ENCODE data around the gene PANK2. TPM values are rescaled to one million over a fixed set of nuclear protein-coding genes. Genes with fewer than 3 reads are reported as not detected.

PANK2 gene
- total and polyA plus RNA-seq, 2 experiments from 2014 or later: 36.1 to 72.0 TPM

DNA sequence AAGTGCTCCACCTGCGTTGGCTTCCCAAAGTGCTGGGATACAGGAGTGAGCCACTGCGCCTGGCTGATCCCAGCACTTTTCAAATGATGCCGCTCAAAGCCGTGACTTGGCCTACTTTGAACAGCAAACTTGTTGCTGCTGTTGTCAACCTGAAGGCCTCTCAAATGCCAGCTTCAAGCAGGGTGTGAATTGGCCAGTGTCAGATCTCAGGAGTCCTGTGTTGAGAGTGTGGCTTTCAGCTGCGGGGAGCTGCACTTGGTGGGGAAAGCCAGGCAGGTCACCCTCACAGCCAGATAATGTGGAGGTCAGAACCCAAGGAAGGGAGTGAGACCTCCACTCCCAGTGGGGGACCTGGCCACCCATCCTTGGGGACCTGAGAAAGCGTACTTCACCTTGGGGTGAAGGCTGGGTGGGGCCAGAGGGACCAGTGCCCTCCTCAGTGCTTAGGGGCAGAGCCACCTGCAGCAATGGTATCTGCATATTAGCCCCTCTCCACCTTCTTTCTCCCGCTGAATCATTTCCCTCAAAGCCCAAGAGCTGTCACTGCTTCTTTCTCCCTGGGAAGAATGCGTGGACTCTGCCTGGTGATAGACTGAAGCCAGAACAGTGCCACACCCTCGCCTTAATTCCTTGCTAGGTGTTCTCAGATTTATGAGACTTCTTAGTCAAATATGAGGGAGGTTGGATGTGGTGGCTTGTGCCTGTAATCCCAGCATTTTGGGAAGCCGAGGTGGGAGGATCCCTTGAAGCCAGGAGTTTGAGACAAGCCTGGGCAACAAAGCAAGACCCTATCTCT lies 19.1 kb upstream of the PANK2 start (continued):
- TF ChIP-seq, protein P1, sequence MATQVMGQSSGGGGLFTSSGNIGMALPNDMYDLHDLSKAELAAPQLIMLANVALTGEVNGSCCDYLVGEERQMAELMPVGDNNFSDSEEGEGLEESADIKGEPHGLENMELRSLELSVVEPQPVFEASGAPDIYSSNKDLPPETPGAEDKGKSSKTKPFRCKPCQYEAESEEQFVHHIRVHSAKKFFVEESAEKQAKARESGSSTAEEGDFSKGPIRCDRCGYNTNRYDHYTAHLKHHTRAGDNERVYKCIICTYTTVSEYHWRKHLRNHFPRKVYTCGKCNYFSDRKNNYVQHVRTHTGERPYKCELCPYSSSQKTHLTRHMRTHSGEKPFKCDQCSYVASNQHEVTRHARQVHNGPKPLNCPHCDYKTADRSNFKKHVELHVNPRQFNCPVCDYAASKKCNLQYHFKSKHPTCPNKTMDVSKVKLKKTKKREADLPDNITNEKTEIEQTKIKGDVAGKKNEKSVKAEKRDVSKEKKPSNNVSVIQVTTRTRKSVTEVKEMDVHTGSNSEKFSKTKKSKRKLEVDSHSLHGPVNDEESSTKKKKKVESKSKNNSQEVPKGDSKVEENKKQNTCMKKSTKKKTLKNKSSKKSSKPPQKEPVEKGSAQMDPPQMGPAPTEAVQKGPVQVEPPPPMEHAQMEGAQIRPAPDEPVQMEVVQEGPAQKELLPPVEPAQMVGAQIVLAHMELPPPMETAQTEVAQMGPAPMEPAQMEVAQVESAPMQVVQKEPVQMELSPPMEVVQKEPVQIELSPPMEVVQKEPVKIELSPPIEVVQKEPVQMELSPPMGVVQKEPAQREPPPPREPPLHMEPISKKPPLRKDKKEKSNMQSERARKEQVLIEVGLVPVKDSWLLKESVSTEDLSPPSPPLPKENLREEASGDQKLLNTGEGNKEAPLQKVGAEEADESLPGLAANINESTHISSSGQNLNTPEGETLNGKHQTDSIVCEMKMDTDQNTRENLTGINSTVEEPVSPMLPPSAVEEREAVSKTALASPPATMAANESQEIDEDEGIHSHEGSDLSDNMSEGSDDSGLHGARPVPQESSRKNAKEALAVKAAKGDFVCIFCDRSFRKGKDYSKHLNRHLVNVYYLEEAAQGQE (IDR thresholded peaks at IDR 0.05; ENCODE audit: unreplicated experiment): no peak
- TF ChIP-seq ZNF462 (CRISPR knock-in tag; IDR thresholded peaks at IDR 0.05): no peak
- no peak for TF ChIP-seq POLR2AphosphoS5 (IDR thresholded peaks at IDR 0.05; ENCODE audit: low read depth)
- no peak for TF ChIP-seq ZNF114 (CRISPR knock-in tag; IDR thresholded peaks at IDR 0.05)
- no peak for TF ChIP-seq NANOG (IDR thresholded peaks at IDR 0.05; ENCODE audit: borderline replicate concordance)

Data from GM23338 (cell line).